Activated CD4-positive, alpha-beta T cell treated with anti-CD3 and anti-CD28 coated beads, Interleukin-2, amount 50 U/mL, for 48 hours (primary cell): ENCODE data around the gene INPP5D.
A peak's percentile ranks its signal among the peaks of the same experiment; 100 is the strongest.
"Not testable (repeated sequence)": the region's sequence is repeated elsewhere in the genome, so short reads cannot be mapped to it uniquely, and the experiment has no call there.

Experiments used
- DNase-seq, 2 experiments: peaks; one replicate each; pipeline ENCODE4 v3.0.0-alpha.2; 2020

The INPP5D gene

GRCh38 chr2:233096006-233096405 lies 35.9 kb downstream of the INPP5D start:
- no peak for DNase-seq

- DNase-seq, result no peak
Observed at GRCh38 chr2:233098618-233099017, 38.5 kb downstream of the INPP5D start.

GRCh38 chr2:233099820-233100191 lies 39.7 kb downstream of the INPP5D start:
- DNase-seq, result not testable (repeated sequence)

GRCh38 chr2:233100192-233100998 lies 40.3 kb downstream of the INPP5D start:
- peak; percentile 58 to 70 for DNase-seq

- DNase-seq, result no peak
Observed at GRCh38 chr2:233101141-233101540, 41.0 kb downstream of the INPP5D start.

GRCh38 chr2:233101816-233102215 lies 41.7 kb downstream of the INPP5D start:
- no peak for DNase-seq

- no peak for DNase-seq
Observed at GRCh38 chr2:233105156-233105895, 45.2 kb downstream of the INPP5D start.

GRCh38 chr2:233105930-233106329 lies 45.8 kb downstream of the INPP5D start:
- no peak for DNase-seq

- DNase-seq, result no peak
Observed at GRCh38 chr2:233107011-233107410, 46.9 kb downstream of the INPP5D start.

- no peak for DNase-seq
Observed at GRCh38 chr2:233107831-233108300, 47.7 kb downstream of the INPP5D start.

- no peak for DNase-seq
Observed at GRCh38 chr2:233108611-233109490, 48.7 kb downstream of the INPP5D start.

- no peak for DNase-seq
Observed at GRCh38 chr2:233111427-233111826, 51.3 kb downstream of the INPP5D start.

GRCh38 chr2:233112329-233112728 lies 52.2 kb downstream of the INPP5D start:
- DNase-seq, result no peak

GRCh38 chr2:233112776-233113452 lies 52.8 kb downstream of the INPP5D start:
- no peak for DNase-seq

GRCh38 chr2:233114421-233114861 lies 54.3 kb downstream of the INPP5D start:
- DNase-seq, result no peak

GRCh38 chr2:233115121-233115520 lies 55.0 kb downstream of the INPP5D start:
- DNase-seq, result no peak

- no peak for DNase-seq
Observed at GRCh38 chr2:233115741-233116140, 55.6 kb downstream of the INPP5D start.

GRCh38 chr2:233116946-233117345 lies 56.8 kb downstream of the INPP5D start:
- DNase-seq, result no peak

- no peak for DNase-seq
Observed at GRCh38 chr2:233117351-233117750, 57.2 kb downstream of the INPP5D start.

GRCh38 chr2:233117811-233118647 lies 57.9 kb downstream of the INPP5D start:
- DNase-seq, result no peak

- no peak for DNase-seq
Observed at GRCh38 chr2:233118648-233119000, 58.5 kb downstream of the INPP5D start.

GRCh38 chr2:233119123-233119522 lies 59.0 kb downstream of the INPP5D start:
- no peak for DNase-seq
